Measurements from ENCODE around the gene SEC31A.

GRCh38 chr4:82786828-82787227 is 104.1 kb downstream of the SEC31A start:
- TF ChIP-seq CTCF (IDR thresholded peaks at IDR 0.05) (no peak), POLR2A (IDR thresholded peaks at IDR 0.05) (no peak), EP300 (IDR thresholded peaks at IDR 0.05) (no peak)
